Measurements from ENCODE around the gene LYPD3.
"Not testable (repeated sequence)": the region's sequence is repeated elsewhere in the genome, so short reads cannot be mapped to it uniquely, and the experiment has no call there.

The LYPD3 gene

GRCh38 chr19:43438291-43439031 lies 26.9 kb downstream of the LYPD3 start:
- no peaks in the 10 kb centered on the region for H3K36me3 ChIP-seq (ENCODE audit: control insufficient read depth in 4 of 4, insufficient read depth in 4 of 4, low read length in 3 of 4)
- DNase-seq: no peak
- ChIA-PET POLR2A (interaction anchor here (0.6 to 1.2 kb wide), 3 partner anchors 13 to 153 kb away, joined by 3 to 4 read pairs (median 3); no protein-coding TSS in a partner anchor), CTCF (interaction anchor here (3.4 to 16.0 kb wide), 2 partner anchors 9 to 83 kb away, joined by 25 to 304 read pairs; no protein-coding TSS in a partner anchor)
- no peak overlapping the region for H3K27ac ChIP-seq (ENCODE audit: insufficient read depth in 1 of 2, low read depth in 1 of 2, low read length in 2 of 2, poor library complexity in 1 of 2, severe bottlenecking in 2 of 2)
- WGBS (ENCODE audit: insufficient coverage): 75% methylated on average over 6 of the region's 9 CpGs
- H3K9me3 ChIP-seq (ENCODE audit: control extremely low read depth in 1 of 5, control insufficient read depth in 4 of 5, insufficient read depth in 2 of 5, low read depth in 1 of 5, low read length in 4 of 5): no peaks in the 10 kb centered on the region
- peak overlapping the region in 2 of 7 experiments; percentile 9 to 23 for H3K4me3 ChIP-seq (ENCODE audit: control insufficient read depth in 1 of 7, extremely low read depth in 1 of 7, insufficient read depth in 4 of 7, low read depth in 2 of 7, low read length in 6 of 7)
- H3K4me1 ChIP-seq (ENCODE audit: control extremely low read depth in 1 of 4, control insufficient read depth in 4 of 4, insufficient read depth in 4 of 4, low read length in 3 of 4): peaks cover 8 to 12% (median 10%) of the 10 kb centered on the region in 4 experiments
- H3K27me3 ChIP-seq (replicated peaks in 2 of 5; ENCODE audit: control insufficient read depth in 4 of 5, insufficient read depth in 5 of 5, low read length in 4 of 5): no peaks in the 10 kb centered on the region

GRCh38 chr19:43437712-43438111 lies 27.7 kb downstream of the LYPD3 start:
- no peak for DNase-seq
- no peaks in the 10 kb centered on the region for H3K36me3 ChIP-seq (ENCODE audit: control insufficient read depth in 4 of 4, insufficient read depth in 4 of 4, low read length in 3 of 4)
- H3K27me3 ChIP-seq (replicated peaks in 2 of 5; ENCODE audit: control insufficient read depth in 4 of 5, insufficient read depth in 5 of 5, low read length in 4 of 5): no peaks in the 10 kb centered on the region
- POLR2A ChIA-PET: interaction anchor here (0.6 kb wide), 1 partner anchor 154 kb away, joined by 3 read pairs; no protein-coding TSS in a partner anchor
- CTCF ChIA-PET: interaction anchor here (3.4 to 16.0 kb wide), 2 partner anchors 10 to 83 kb away, joined by 25 to 304 read pairs; no protein-coding TSS in a partner anchor
- no peak overlapping the region for H3K27ac ChIP-seq (ENCODE audit: insufficient read depth in 1 of 2, low read depth in 1 of 2, low read length in 2 of 2, poor library complexity in 1 of 2, severe bottlenecking in 2 of 2)
- H3K4me1 ChIP-seq (ENCODE audit: control extremely low read depth in 1 of 4, control insufficient read depth in 4 of 4, insufficient read depth in 4 of 4, low read length in 3 of 4): peaks cover 8 to 12% (median 10%) of the 10 kb centered on the region in 4 experiments
- H3K9me3 ChIP-seq (ENCODE audit: control extremely low read depth in 1 of 5, control insufficient read depth in 4 of 5, insufficient read depth in 2 of 5, low read depth in 1 of 5, low read length in 4 of 5): no peaks in the 10 kb centered on the region
- H3K4me3 ChIP-seq (ENCODE audit: control insufficient read depth in 1 of 7, extremely low read depth in 1 of 7, insufficient read depth in 4 of 7, low read depth in 2 of 7, low read length in 6 of 7): no peak overlapping the region
- 96% methylated on average over 6 of the region's 6 CpGs for WGBS (ENCODE audit: insufficient coverage)

GRCh38 chr19:43437284-43437683 lies 28.1 kb downstream of the LYPD3 start:
- H3K27me3 ChIP-seq (replicated peaks in 2 of 5; ENCODE audit: control insufficient read depth in 4 of 5, insufficient read depth in 5 of 5, low read length in 4 of 5); POLR2A ChIA-PET; H3K4me3 ChIP-seq (ENCODE audit: control insufficient read depth in 1 of 7, extremely low read depth in 1 of 7, insufficient read depth in 4 of 7, low read depth in 2 of 7, low read length in 6 of 7); H3K27ac ChIP-seq (ENCODE audit: insufficient read depth in 1 of 2, low read depth in 1 of 2, low read length in 2 of 2, poor library complexity in 1 of 2, severe bottlenecking in 2 of 2); H3K36me3 ChIP-seq (ENCODE audit: control insufficient read depth in 4 of 4, insufficient read depth in 4 of 4, low read length in 3 of 4); DNase-seq; H3K9me3 ChIP-seq (ENCODE audit: control extremely low read depth in 1 of 5, control insufficient read depth in 4 of 5, insufficient read depth in 2 of 5, low read depth in 1 of 5, low read length in 4 of 5): not testable (repeated sequence)
- CTCF ChIA-PET: interaction anchor here (3.4 to 16.0 kb wide), 2 partner anchors 10 to 84 kb away, joined by 25 to 304 read pairs; no protein-coding TSS in a partner anchor
- WGBS (ENCODE audit: insufficient coverage): 100% methylated on average over 4 of the region's 11 CpGs
- peaks cover 8 to 12% (median 10%) of the 10 kb centered on the region in 4 experiments for H3K4me1 ChIP-seq (ENCODE audit: control extremely low read depth in 1 of 4, control insufficient read depth in 4 of 4, insufficient read depth in 4 of 4, low read length in 3 of 4)

GRCh38 chr19:43435775-43436174 lies 29.6 kb downstream of the LYPD3 start:
- 96% methylated on average over 3 of the region's 3 CpGs for WGBS (ENCODE audit: insufficient coverage)
- DNase-seq: no peak
- Histone ChIP-seq H3K4me3 (ENCODE audit: control insufficient read depth in 1 of 7, extremely low read depth in 1 of 7, insufficient read depth in 4 of 7, low read depth in 2 of 7, low read length in 6 of 7) (no peak overlapping the region), H3K36me3 (ENCODE audit: control insufficient read depth in 4 of 4, insufficient read depth in 4 of 4, low read length in 3 of 4) (no peaks in the 10 kb centered on the region), H3K27me3 (replicated peaks in 2 of 5; ENCODE audit: control insufficient read depth in 4 of 5, insufficient read depth in 5 of 5, low read length in 4 of 5) (no peaks in the 10 kb centered on the region), H3K9me3 (ENCODE audit: control extremely low read depth in 1 of 5, control insufficient read depth in 4 of 5, insufficient read depth in 2 of 5, low read depth in 1 of 5, low read length in 4 of 5) (no peaks in the 10 kb centered on the region), H3K4me1 (ENCODE audit: control extremely low read depth in 1 of 4, control insufficient read depth in 4 of 4, insufficient read depth in 4 of 4, low read length in 3 of 4) (peaks cover 8 to 12% (median 10%) of the 10 kb centered on the region in 4 experiments), H3K27ac (ENCODE audit: insufficient read depth in 1 of 2, low read depth in 1 of 2, low read length in 2 of 2, poor library complexity in 1 of 2, severe bottlenecking in 2 of 2) (no peak overlapping the region)
- ChIA-PET POLR2A (no interaction called here), CTCF (interaction anchor here (1.0 to 16.0 kb wide), 4 partner anchors 9 to 85 kb away, joined by 3 to 304 read pairs (median 4); no protein-coding TSS in a partner anchor)

GRCh38 chr19:43433689-43434088 lies 31.7 kb downstream of the LYPD3 start:
- H3K4me1 ChIP-seq (ENCODE audit: control extremely low read depth in 1 of 4, control insufficient read depth in 4 of 4, insufficient read depth in 4 of 4, low read length in 3 of 4): peaks cover 5 to 8% (median 5%) of the 10 kb centered on the region in 4 experiments
- no peak for DNase-seq
- no peaks in the 10 kb centered on the region for H3K27me3 ChIP-seq (replicated peaks in 2 of 5; ENCODE audit: control insufficient read depth in 4 of 5, insufficient read depth in 5 of 5, low read length in 4 of 5)
- CTCF ChIA-PET: interaction anchor here (0.6 to 16.0 kb wide), 5 partner anchors 8 to 171 kb away, joined by 3 to 304 read pairs (median 4); no protein-coding TSS in a partner anchor
- WGBS (ENCODE audit: insufficient coverage): 94% methylated on average over 3 of the region's 6 CpGs
- no peaks in the 10 kb centered on the region for H3K9me3 ChIP-seq (ENCODE audit: control extremely low read depth in 1 of 5, control insufficient read depth in 4 of 5, insufficient read depth in 2 of 5, low read depth in 1 of 5, low read length in 4 of 5)
- no peak overlapping the region for H3K4me3 ChIP-seq (ENCODE audit: control insufficient read depth in 1 of 7, extremely low read depth in 1 of 7, insufficient read depth in 4 of 7, low read depth in 2 of 7, low read length in 6 of 7)
- H3K27ac ChIP-seq (ENCODE audit: insufficient read depth in 1 of 2, low read depth in 1 of 2, low read length in 2 of 2, poor library complexity in 1 of 2, severe bottlenecking in 2 of 2): no peak overlapping the region
- no peaks in the 10 kb centered on the region for H3K36me3 ChIP-seq (ENCODE audit: control insufficient read depth in 4 of 4, insufficient read depth in 4 of 4, low read length in 3 of 4)
- POLR2A ChIA-PET: no interaction called here

- WGBS (ENCODE audit: insufficient coverage): 100% methylated on average over 1 of the region's 2 CpGs
- H3K4me1 ChIP-seq (ENCODE audit: control extremely low read depth in 1 of 4, control insufficient read depth in 4 of 4, insufficient read depth in 4 of 4, low read length in 3 of 4): peaks cover 1 to 4% (median 2%) of the 10 kb centered on the region in 4 experiments
- no peak for DNase-seq
- ChIA-PET POLR2A (no interaction called here), CTCF (interaction anchor here (1.8 to 5.3 kb wide), 3 partner anchors 14 to 88 kb away, joined by 4 to 66 read pairs (median 16); no protein-coding TSS in a partner anchor)
- H3K27ac ChIP-seq (ENCODE audit: insufficient read depth in 1 of 2, low read depth in 1 of 2, low read length in 2 of 2, poor library complexity in 1 of 2, severe bottlenecking in 2 of 2): no peak overlapping the region
- no peaks in the 10 kb centered on the region for H3K9me3 ChIP-seq (ENCODE audit: control extremely low read depth in 1 of 5, control insufficient read depth in 4 of 5, insufficient read depth in 2 of 5, low read depth in 1 of 5, low read length in 4 of 5)
- H3K27me3 ChIP-seq (replicated peaks in 2 of 5; ENCODE audit: control insufficient read depth in 4 of 5, insufficient read depth in 5 of 5, low read length in 4 of 5): no peaks in the 10 kb centered on the region
- no peaks in the 10 kb centered on the region for H3K36me3 ChIP-seq (ENCODE audit: control insufficient read depth in 4 of 4, insufficient read depth in 4 of 4, low read length in 3 of 4)
- H3K4me3 ChIP-seq (ENCODE audit: control insufficient read depth in 1 of 7, extremely low read depth in 1 of 7, insufficient read depth in 4 of 7, low read depth in 2 of 7, low read length in 6 of 7): no peak overlapping the region
These were observed 32.1 kb downstream of the LYPD3 start for GRCh38 chr19:43433358-43433673.

- H3K27ac ChIP-seq (ENCODE audit: insufficient read depth in 1 of 2, low read depth in 1 of 2, low read length in 2 of 2, poor library complexity in 1 of 2, severe bottlenecking in 2 of 2): no peak overlapping the region
- CTCF ChIA-PET: interaction anchor here (0.9 to 5.3 kb wide), 2 partner anchors 9 to 90 kb away, joined by 3 to 66 read pairs; no protein-coding TSS in a partner anchor
These were observed 34.4 kb downstream of the LYPD3 start for GRCh38 chr19:43430976-43431375.

More at GRCh38 chr19:43430976-43431375, 34.4 kb downstream of the LYPD3 start:
- 95% methylated on average over 4 of the region's 9 CpGs for WGBS (ENCODE audit: insufficient coverage)
- POLR2A ChIA-PET: no interaction called here
- H3K9me3 ChIP-seq (ENCODE audit: control extremely low read depth in 1 of 5, control insufficient read depth in 4 of 5, insufficient read depth in 2 of 5, low read depth in 1 of 5, low read length in 4 of 5): no peaks in the 10 kb centered on the region
- no peak overlapping the region for H3K4me3 ChIP-seq (ENCODE audit: control insufficient read depth in 1 of 7, extremely low read depth in 1 of 7, insufficient read depth in 4 of 7, low read depth in 2 of 7, low read length in 6 of 7)
- H3K4me1 ChIP-seq (ENCODE audit: control extremely low read depth in 1 of 4, control insufficient read depth in 4 of 4, insufficient read depth in 4 of 4, low read length in 3 of 4): peaks cover 0 to 3% (median 0%) of the 10 kb centered on the region in 4 experiments
- no peaks in the 10 kb centered on the region for H3K36me3 ChIP-seq (ENCODE audit: control insufficient read depth in 4 of 4, insufficient read depth in 4 of 4, low read length in 3 of 4)
- no peaks in the 10 kb centered on the region for H3K27me3 ChIP-seq (replicated peaks in 2 of 5; ENCODE audit: control insufficient read depth in 4 of 5, insufficient read depth in 5 of 5, low read length in 4 of 5)
- no peak for DNase-seq
